PC-3 (cell line): ENCODE measurements around the gene TEAD1. TPM values are rescaled to one million over a fixed set of nuclear protein-coding genes. Genes with fewer than 3 reads are reported as not detected.

Experiments
- ATAC-seq: fragments of 200-7000 bp; cut with Tn5 transposase; 2 replicates; pipeline ENCODE4 v1.9.1; 2020; ENCODE audit warnings: mild to moderate bottlenecking, moderate library complexity
- BruUV-seq: library from RNA; stranded (reverse); fragments of 400-500 nt; replicated peaks from 2 replicates; lab custom pipeline; 2021; lab: Mats Ljungman, UMichigan
- CTCF ChIA-PET: fragments of 300-600 bp; sonication (Branson Sonifier 250); formaldehyde crosslinking; loops from one replicate; lab custom pipeline; 2022; ENCODE audit warnings: antibody characterized with exemption; lab: Charles Lee
- POLR2A ChIA-PET: fragments of 300-600 bp; sonication (Branson Sonifier 250); formaldehyde crosslinking; loops from one replicate; lab custom pipeline; 2022; ENCODE audit warnings: antibody characterized with exemption; ENCODE audit not compliant: unreplicated experiment; lab: Charles Lee
- DNase-seq: peaks from one replicate; pipeline ENCODE4 v3.0.0-alpha.2; 2015
- H2AFZ ChIP-seq: fragments of 300-600 bp; sonication (generic); 2 replicates; pipeline ENCODE4 v1.6.0; 2016; ENCODE audit warnings: antibody characterized with exemption, low read length
- H3F3A ChIP-seq: fragments of 300-600 bp; sonication (generic); one replicate; pipeline ENCODE4 v1.6.0; 2017; ENCODE audit warnings: antibody characterized with exemption, low read length, control low read depth, mild to moderate bottlenecking; ENCODE audit not compliant: unreplicated experiment
- H3K27ac ChIP-seq: fragments of 300-600 bp; sonication (generic); 2 replicates; pipeline ENCODE4 v1.5.1; 2016; ENCODE audit warnings: mild to moderate bottlenecking, low read length
- H3K27me3 ChIP-seq: fragments of 300-600 bp; sonication (generic); 2 replicates; pipeline ENCODE4 v1.6.1; 2016; ENCODE audit warnings: low read length, mixed read lengths
- H3K36me3 ChIP-seq: fragments of 300-600 bp; sonication (generic); 2 replicates; pipeline ENCODE4 v1.6.1; 2016; ENCODE audit warnings: low read depth, mixed run types, low read length, mixed read lengths
- H3K4me1 ChIP-seq: fragments of 300-600 bp; sonication (generic); 2 replicates; pipeline ENCODE4 v1.5.1; 2016; ENCODE audit warnings: low read length; ENCODE audit not compliant: insufficient read depth
- H3K4me2 ChIP-seq: fragments of 300-600 bp; sonication (generic); 2 replicates; pipeline ENCODE4 v1.6.0; 2016; ENCODE audit warnings: low read length
- H3K4me3 ChIP-seq: fragments of 300-600 bp; sonication (generic); 2 replicates; pipeline ENCODE4 v1.5.1; 2016; ENCODE audit warnings: mild to moderate bottlenecking, low read length, mixed read lengths
- H3K79me2 ChIP-seq: fragments of 300-600 bp; sonication (generic); 2 replicates; pipeline ENCODE4 v1.6.1; 2017; ENCODE audit warnings: low read length, mixed read lengths
- H3K9ac ChIP-seq: fragments of 300-600 bp; sonication (generic); 2 replicates; pipeline ENCODE4 v1.6.0; 2016; ENCODE audit warnings: mild to moderate bottlenecking, low read length
- H3K9me2 ChIP-seq: fragments of 300-600 bp; sonication (generic); replicated peaks from 2 replicates; pipeline ENCODE4 v1.6.1; 2016; ENCODE audit warnings: mixed run types, low read length, mixed read lengths
- H3K9me3 ChIP-seq: fragments of 300-600 bp; sonication (generic); 2 replicates; pipeline ENCODE4 v1.6.1; 2016; ENCODE audit warnings: low read length, mixed read lengths
- H4K20me1 ChIP-seq: fragments of 300-600 bp; sonication (generic); 2 replicates; pipeline ENCODE4 v1.6.1; 2016; ENCODE audit warnings: low read length, mixed read lengths
- CTCF ChIP-seq: fragments of 300-600 bp; sonication (generic); conservative IDR thresholded peaks from 2 replicates; pipeline ENCODE4 v1.5.1; 2017; ENCODE audit warnings: antibody characterized with exemption, low read depth, mild to moderate bottlenecking, low read length
- EZH2 ChIP-seq: fragments of 300-600 bp; sonication (generic); IDR thresholded peaks from one replicate; pipeline ENCODE4 v1.6.1; 2017; ENCODE audit warnings: antibody characterized with exemption, mild to moderate bottlenecking, low read length; ENCODE audit not compliant: unreplicated experiment
- EZH2phosphoT487 ChIP-seq: fragments of 300-600 bp; sonication (generic); IDR thresholded peaks from 2 replicates; pipeline ENCODE4 v1.6.1; 2018; ENCODE audit warnings: mild to moderate bottlenecking, antibody characterized with exemption, low read length, borderline replicate concordance
- intact Hi-C: fragments of 100-400 bp; cut with micrococcal nuclease; formaldehyde crosslinking; loops from 2 replicates; pipeline ENCODE4 v1.9.0; 2023
- total RNA-seq: library from RNA; depleted of rRNA; stranded (reverse); fragments of >200 nt; gene quantifications from 2 replicates; pipeline ENCODE4 v1.2.3, GENCODE V29; 2014

Gene TEAD1
- total RNA-seq, 1 experiment from 2014 or later, result 70.2 TPM

GRCh38 chr11:12636871-12637410, 37.3 kb upstream of the TEAD1 start:
- no peak overlapping the region for H3K4me3 ChIP-seq
- intact Hi-C loops, result no loop called here
- H3F3A ChIP-seq, result no peaks in the 10 kb centered on the region
- no peaks in the 10 kb centered on the region for H3K27me3 ChIP-seq
- no peaks in the 10 kb centered on the region; the same call in 1 of the 2 replicates for H3K9me2 ChIP-seq
- no peaks in the 10 kb centered on the region for H4K20me1 ChIP-seq
- no peak for ATAC-seq
- H3K9ac ChIP-seq, result no peak overlapping the region
- no peaks in the 10 kb centered on the region for H3K36me3 ChIP-seq
- H3K79me2 ChIP-seq, result no peaks in the 10 kb centered on the region
- POLR2A ChIA-PET, result interaction anchor here (0.5 kb wide), 1 partner anchor 166 kb away, joined by 13 read pairs; no protein-coding TSS in a partner anchor
- no peak overlapping the region for H3K27ac ChIP-seq
- no peaks in the 10 kb centered on the region for H3K9me3 ChIP-seq
- CTCF ChIA-PET, result no interaction called here
- no peak overlapping the region for H2AFZ ChIP-seq
- no peak for DNase-seq
- BruUV-seq, result no TSS peak
- no peaks in the 10 kb centered on the region for H3K4me1 ChIP-seq
- TF ChIP-seq CTCF (no peak), EZH2 (no peak), EZH2phosphoT487 (no peak)
- no peak overlapping the region for H3K4me2 ChIP-seq

- intact Hi-C loops, result no loop called here
- CTCF ChIA-PET, result no interaction called here
- POLR2A ChIA-PET, result interaction anchor here (0.6 kb wide), 1 partner anchor 202 kb away, joined by 10 read pairs; no protein-coding TSS in a partner anchor
These were observed 34.8 kb upstream of the TEAD1 start for GRCh38 chr11:12639388-12639787.

More at GRCh38 chr11:12639388-12639787, 34.8 kb upstream of the TEAD1 start:
- H3K4me1 ChIP-seq, result no peaks in the 10 kb centered on the region
- no peak overlapping the region for H3K4me3 ChIP-seq
- H2AFZ ChIP-seq, result no peak overlapping the region
- no peaks in the 10 kb centered on the region for H3K27me3 ChIP-seq
- no peaks in the 10 kb centered on the region for H3K79me2 ChIP-seq
- no peaks in the 10 kb centered on the region for H3K9me3 ChIP-seq
- DNase-seq (no peak), ATAC-seq (no peak)
- no peak overlapping the region for H3K9ac ChIP-seq
- TF ChIP-seq CTCF (no peak), EZH2 (no peak), EZH2phosphoT487 (no peak)
- no peaks in the 10 kb centered on the region for H3F3A ChIP-seq
- BruUV-seq, result no TSS peak
- no peak overlapping the region for H3K4me2 ChIP-seq
- H3K27ac ChIP-seq, result no peak overlapping the region
- H3K9me2 ChIP-seq, result no peaks in the 10 kb centered on the region; the same call in 1 of the 2 replicates
- no peaks in the 10 kb centered on the region for H3K36me3 ChIP-seq
- H4K20me1 ChIP-seq, result no peaks in the 10 kb centered on the region
